Prostate gland (tissue), 2 donors: Measurements from ENCODE around the gene TECPR2. TPM values are rescaled to one million over a fixed set of nuclear protein-coding genes. Genes with fewer than 3 reads are reported as not detected.

ENCODE experiments used
- DNase-seq: peaks from one replicate; pipeline ENCODE4 v3.0.0-alpha.2; 2019; ENCODE audit warnings: low spot score
- H3K27ac ChIP-seq, 2 donors: fragments of 200-600 bp; sonication (generic); 2 replicates each; pipeline ENCODE4 v1.5.1; 2017 to 2019
- H3K27me3 ChIP-seq: fragments of 200-600 bp; sonication (generic); replicated peaks from 2 replicates; pipeline ENCODE4 v1.5.1; 2019; ENCODE audit not compliant: insufficient read depth
- H3K36me3 ChIP-seq, 2 donors: fragments of 200-600 bp; sonication (generic); 1 replicate in 1 of 2; 2 replicates in 1 of 2; pipeline versions ENCODE4 v1.5.1 to v1.8.1; 2017 to 2019
- H3K4me1 ChIP-seq: fragments of 200-600 bp; sonication (generic); replicated peaks from 2 replicates; pipeline ENCODE4 v1.5.1; 2019
- H3K4me3 ChIP-seq, 2 donors: fragments of 200-600 bp; sonication (generic); 2 replicates each; pipeline ENCODE4 v1.5.1; 2017 to 2019
- H3K9me3 ChIP-seq: fragments of 200-600 bp; sonication (generic); 2 replicates; pipeline ENCODE4 v1.5.1; 2017
- CTCF ChIP-seq, 4 experiments: fragments of 200-600 bp in 2 of 4; fragments of 450-650 bp in 2 of 4; sonication (generic) in 2 of 4; IDR thresholded peaks; 1 replicate in 3 of 4; 2 replicates in 1 of 4; pipeline ENCODE4 v1.5.1; 2016 to 2019; ENCODE audit warnings: antibody characterized with exemption in 4 of 4, mild to moderate bottlenecking in 2 of 4, moderate library complexity in 2 of 4
- POLR2A ChIP-seq: fragments of 450-650 bp; IDR thresholded peaks from one replicate; pipeline ENCODE4 v1.6.1; 2016; ENCODE audit warnings: antibody characterized with exemption, mild to moderate bottlenecking
- POLR2AphosphoS5 ChIP-seq: sonication (generic); formaldehyde crosslinking; IDR thresholded peaks from one replicate; pipeline ENCODE4 v1.6.1; 2017; ENCODE audit warnings: antibody characterized with exemption
- WGBS: methylation state at CpG from one replicate; pipeline ENCODE4 v1.1.5; 2018; 5-methylcytosine and 5-hydroxymethylcytosine counted together
- intact Hi-C: fragments of 100-400 bp; cut with DNase I; formaldehyde crosslinking; loops from one replicate; pipeline ENCODE4 v1.14.2; 2022
- total RNA-seq, 2 donors: library from RNA; depleted of rRNA; stranded (reverse); fragments of >200 nt; gene quantifications; one replicate each; pipeline ENCODE4 v1.1.0, GENCODE V29; 2016

The TECPR2 gene
- total RNA-seq, 2 donors from 2014 or later = 12.9 to 45.0 TPM

- peaks cover 4% of the 10 kb centered on the region for H3K4me1 ChIP-seq
- peak overlapping the region; percentile 72 to 82 for H3K4me3 ChIP-seq
- intact Hi-C loops = loop anchor here (5.0 kb wide), 2 partner anchors 42 to 192 kb away; partner anchors contain the start of genes CINP and TECPR2
- no peaks in the 10 kb centered on the region for H3K9me3 ChIP-seq
- no peaks in the 10 kb centered on the region for H3K27me3 ChIP-seq
- no peaks in the 10 kb centered on the region for H3K36me3 ChIP-seq
- peak overlapping the region; percentile 96 to 97 for H3K27ac ChIP-seq
- DNase-seq = peak; percentile 23
- no peak for TF ChIP-seq POLR2AphosphoS5
- TF ChIP-seq CTCF (IDR thresholded peaks at IDR 0.05) = peak in 1 of 4 experiments; percentile 6
- WGBS = 9% methylated on average over 14 of the region's 30 CpGs
Observed at GRCh38 chr14:102320033-102320660, 42.6 kb upstream of the TECPR2 start.

- H3K27ac ChIP-seq = peak overlapping the region in 1 of 2 donors; percentile 97
- H3K36me3 ChIP-seq = no peaks in the 10 kb centered on the region
- peak overlapping the region in 1 of 2 donors; percentile 72 for H3K4me3 ChIP-seq
- H3K4me1 ChIP-seq = peaks cover 4% of the 10 kb centered on the region
- H3K27me3 ChIP-seq = no peaks in the 10 kb centered on the region
- TF ChIP-seq CTCF (IDR thresholded peaks at IDR 0.05) (no peak), POLR2AphosphoS5 (no peak), POLR2A (no peak)
- intact Hi-C loops = loop anchor here (5.0 kb wide), 2 partner anchors 41 to 191 kb away; partner anchors contain the start of genes CINP and TECPR2
- no peak for DNase-seq
- H3K9me3 ChIP-seq = no peaks in the 10 kb centered on the region
- 88% methylated on average over 17 of the region's 17 CpGs for WGBS
Observed at GRCh38 chr14:102320671-102321455, 41.9 kb upstream of the TECPR2 start.

GRCh38 chr14:102321456-102322422 lies 41.0 kb upstream of the TECPR2 start:
- DNase-seq = no peak
- TF ChIP-seq CTCF (IDR thresholded peaks at IDR 0.05) (no peak), POLR2AphosphoS5 (no peak), POLR2A (no peak)
- Histone ChIP-seq H3K27me3 (no peaks in the 10 kb centered on the region), H3K4me3 (no peak overlapping the region), H3K36me3 (no peaks in the 10 kb centered on the region), H3K9me3 (no peaks in the 10 kb centered on the region), H3K27ac (no peak overlapping the region), H3K4me1 (peaks cover 4% of the 10 kb centered on the region)
- intact Hi-C loops = loop anchor here (5.0 kb wide), 2 partner anchors 41 to 191 kb away; partner anchors contain the start of genes CINP and TECPR2
- WGBS = 83% methylated on average over 12 of the region's 12 CpGs

GRCh38 chr14:102323102-102323501 lies 39.6 kb upstream of the TECPR2 start:
- H3K4me3 ChIP-seq = no peak overlapping the region
- H3K36me3 ChIP-seq = no peaks in the 10 kb centered on the region
- no peak overlapping the region for H3K27ac ChIP-seq
- intact Hi-C loops = loop anchor here (5.0 kb wide), 2 partner anchors 39 to 189 kb away; partner anchors contain the start of genes CINP and TECPR2
- 35% methylated on average over 8 of the region's 8 CpGs for WGBS
- H3K27me3 ChIP-seq = no peaks in the 10 kb centered on the region
- H3K4me1 ChIP-seq = peaks cover 1% of the 10 kb centered on the region
- H3K9me3 ChIP-seq = no peaks in the 10 kb centered on the region
- TF ChIP-seq CTCF (IDR thresholded peaks at IDR 0.05) (peak in 2 of 4 experiments; percentile 50 to 53), POLR2A (no peak), POLR2AphosphoS5 (peak; percentile 29)
- peak; percentile 64 for DNase-seq
